HuH-7.5 (cell line): ENCODE data around the gene EFHB.
"Not testable (repeated sequence)": the region's sequence is repeated elsewhere in the genome, so short reads cannot be mapped to it uniquely, and the experiment has no call there.

Experiments used
- DNase-seq: peaks from one replicate; pipeline ENCODE4 v3.0.0; 2011; ENCODE audit warnings: low spot score

Gene EFHB

DNA sequence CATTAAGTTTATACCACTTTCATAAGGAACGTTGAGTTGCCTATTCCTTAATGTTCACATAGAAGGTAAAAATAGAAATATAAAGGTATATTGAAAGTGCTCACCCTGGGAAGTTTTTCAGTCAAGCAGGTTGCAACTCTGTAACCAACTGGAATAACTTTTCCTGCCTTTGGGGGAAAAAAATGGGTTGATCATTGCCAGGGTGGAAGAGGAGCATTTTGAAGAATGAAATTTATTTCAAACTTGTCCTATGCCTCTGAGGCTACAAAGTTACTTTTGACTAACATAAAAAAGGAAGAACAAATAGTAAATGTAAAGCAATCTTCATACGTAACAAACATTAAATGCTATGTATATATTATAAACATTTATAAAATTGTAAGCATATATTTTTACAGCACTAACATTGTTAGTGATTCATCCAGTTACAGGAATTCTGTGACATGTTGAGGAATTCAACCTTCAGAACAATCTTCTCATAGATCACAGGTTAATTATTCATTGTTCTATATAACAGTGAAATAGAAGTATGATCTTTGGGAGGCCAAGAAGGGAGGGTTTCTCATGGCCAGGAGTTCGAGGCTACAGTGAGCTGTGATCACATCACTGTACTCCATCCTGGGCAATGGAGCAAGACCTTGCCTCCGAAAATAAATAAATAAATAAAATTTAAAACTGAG lies 13.5 kb downstream of the EFHB start:
- DNase-seq: no peak

DNA sequence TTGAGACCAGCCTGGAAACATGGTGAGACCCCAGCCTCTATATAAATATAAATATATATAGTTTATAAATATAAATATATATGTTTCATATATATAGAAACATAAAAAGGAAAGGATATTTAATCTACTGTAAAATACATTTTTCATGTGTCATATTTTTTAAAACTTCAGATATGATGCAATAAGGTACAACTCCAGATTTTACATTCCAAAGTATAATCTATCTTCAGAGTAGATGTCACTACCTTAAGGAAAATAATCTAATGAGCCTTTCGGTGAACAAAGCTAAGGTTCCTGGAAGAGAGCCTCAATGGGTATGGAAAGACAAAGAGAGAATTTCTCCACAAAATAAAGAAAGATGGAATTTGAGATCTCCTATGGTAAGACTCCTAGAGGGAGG lies 16.9 kb downstream of the EFHB start:
- DNase-seq: no peak

DNA sequence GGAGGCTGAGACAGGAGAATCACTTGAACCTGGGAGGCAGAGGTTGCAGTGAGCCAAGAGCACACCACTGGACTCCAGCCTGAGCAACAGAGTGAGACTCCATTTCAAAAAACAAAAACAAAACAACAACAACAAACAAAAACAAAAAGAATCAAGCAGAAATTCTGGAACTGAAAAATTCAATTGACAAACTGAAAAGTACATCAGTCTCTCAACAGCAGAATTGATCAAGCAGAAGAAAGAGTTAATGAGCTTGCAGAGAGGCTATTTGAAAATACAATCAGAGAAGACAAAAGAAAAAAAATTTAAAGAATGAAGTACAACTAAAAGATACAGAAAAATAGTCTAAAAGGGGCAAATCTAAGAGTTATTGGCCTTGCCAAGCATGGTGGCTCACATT lies 22.6 kb downstream of the EFHB start:
- no peak for DNase-seq

DNA sequence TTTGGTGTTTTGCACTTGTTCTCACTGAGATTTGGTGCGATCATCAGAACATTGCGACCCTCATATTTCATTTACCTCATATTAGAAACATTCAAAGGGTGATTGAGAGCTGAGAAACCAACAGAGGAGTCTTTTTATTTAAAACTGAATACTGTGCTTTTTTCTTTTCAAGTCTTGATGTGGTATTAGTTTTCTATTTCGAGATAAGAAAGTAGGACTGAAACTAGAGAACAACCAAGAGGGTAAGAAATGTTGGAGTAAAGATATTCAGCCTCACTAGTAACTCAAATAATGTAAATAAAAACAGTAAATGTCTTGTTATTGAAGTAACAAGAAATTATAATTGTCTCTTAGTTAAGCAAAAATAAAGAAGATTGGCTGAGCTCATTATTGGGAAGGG lies 26.5 kb downstream of the EFHB start:
- DNase-seq: no peak

DNA sequence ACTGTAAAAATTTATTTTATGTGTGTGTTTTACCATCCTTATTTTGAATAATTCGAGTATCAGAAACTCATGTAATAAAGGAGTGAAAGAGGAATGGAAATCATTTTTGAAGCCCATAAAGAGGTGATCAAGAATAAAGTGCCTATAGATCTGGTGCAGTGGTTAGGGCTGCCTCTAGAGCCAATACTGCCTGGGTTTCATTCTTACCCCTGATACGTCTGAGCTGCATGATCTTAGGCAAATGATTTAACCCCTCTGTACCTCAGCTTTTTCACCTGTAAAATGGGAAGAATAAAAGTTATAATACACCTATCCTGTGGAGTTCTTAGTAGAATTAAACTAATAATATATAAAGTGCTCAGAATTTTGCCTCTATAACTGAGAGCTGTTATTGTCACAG lies 30.4 kb downstream of the EFHB start:
- DNase-seq: no peak

DNA sequence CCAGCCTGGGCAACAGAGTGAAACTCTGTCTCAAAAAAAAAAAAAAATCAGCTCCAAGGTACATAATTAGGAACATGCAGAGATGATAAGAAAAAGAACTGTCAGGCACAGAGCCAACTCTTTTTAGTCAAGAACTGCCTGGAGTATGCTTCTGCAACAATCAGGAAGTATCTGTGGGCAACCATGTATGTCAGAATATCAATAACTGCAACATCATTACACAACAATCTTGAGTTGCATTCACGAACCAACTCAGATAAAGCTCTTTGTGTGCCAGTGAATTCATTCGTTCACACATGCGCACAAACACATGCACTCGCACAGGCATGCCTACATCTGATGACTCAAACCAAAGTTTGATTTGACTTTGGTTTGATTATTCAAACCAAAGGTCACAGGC lies 32.1 kb downstream of the EFHB start:
- no peak for DNase-seq

DNA sequence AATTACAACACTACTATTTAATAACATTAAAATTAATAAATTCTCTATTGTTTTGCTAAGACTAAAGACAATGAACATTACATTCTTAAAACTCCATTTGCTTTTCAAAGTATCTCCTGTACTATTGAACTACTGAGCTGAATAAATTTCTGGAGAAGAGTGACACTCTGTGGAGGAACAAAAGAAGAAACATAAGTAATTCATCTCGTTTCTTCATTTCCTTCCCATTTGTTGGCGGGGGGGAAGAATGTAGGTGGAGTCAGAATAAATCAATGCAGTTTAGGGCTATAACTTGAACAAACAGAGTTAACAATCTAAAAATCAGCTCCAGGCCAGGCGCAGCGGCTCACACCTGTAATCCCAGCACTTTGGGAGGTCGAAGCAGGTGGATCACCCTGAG lies 32.7 kb downstream of the EFHB start:
- DNase-seq: no peak

DNA sequence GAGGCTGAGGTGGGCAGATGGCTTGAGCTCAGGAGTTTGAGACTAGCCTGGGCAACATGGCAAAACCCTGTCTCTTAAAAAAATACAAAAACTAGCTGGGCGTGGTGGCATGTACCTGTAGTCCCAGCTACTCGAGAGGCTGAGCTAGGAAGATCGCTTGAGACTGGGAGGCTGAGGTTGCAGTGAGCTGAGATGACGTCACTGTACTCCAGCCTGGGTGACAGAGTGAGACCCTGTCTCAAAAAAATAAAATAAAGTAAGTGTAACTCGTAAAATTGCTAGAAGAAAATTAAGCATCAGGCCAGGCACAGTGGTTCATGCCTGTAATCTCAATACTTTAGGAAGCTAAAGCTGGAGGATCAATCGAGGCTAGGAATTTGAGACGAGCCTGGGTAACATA lies 34.2 kb downstream of the EFHB start:
- not testable (repeated sequence) for DNase-seq

DNA sequence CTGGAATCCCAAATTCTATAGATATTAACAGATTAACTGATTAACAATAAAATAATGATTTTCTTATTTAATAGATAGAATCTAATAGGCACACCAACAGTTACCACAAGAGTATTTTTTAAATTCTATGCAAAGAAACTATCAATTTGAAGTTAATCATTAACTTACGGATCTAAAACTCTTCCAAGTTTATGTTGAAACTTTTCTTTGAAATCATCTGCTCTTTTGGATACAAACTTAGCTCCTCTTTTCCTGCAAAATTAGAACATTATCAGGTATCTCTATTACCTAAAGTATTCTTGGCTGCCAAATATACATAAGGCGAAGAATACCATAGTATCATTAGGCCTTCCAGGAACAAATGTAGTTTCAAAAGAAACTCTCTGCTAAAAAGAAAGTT lies 34.8 kb downstream of the EFHB start:
- DNase-seq: no peak

DNA sequence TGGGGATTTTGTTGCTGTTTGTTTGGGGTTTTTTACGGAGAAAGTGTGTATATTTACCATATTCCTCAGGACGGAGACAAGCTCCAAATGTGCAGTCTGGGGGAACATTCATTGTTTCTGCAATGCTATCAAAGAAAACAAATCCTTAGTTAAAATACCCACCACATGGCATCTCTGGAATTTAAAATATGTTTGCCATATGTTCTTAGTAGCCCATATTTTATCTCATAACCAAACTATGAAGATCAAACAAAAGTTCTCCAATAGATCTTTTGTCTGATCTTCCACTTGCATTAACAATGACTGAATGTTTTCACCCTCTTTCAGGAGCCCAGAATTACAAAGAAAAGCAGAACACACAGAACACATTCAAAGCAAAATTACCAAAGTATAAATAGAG lies 35.3 kb downstream of the EFHB start:
- DNase-seq: no peak

DNA sequence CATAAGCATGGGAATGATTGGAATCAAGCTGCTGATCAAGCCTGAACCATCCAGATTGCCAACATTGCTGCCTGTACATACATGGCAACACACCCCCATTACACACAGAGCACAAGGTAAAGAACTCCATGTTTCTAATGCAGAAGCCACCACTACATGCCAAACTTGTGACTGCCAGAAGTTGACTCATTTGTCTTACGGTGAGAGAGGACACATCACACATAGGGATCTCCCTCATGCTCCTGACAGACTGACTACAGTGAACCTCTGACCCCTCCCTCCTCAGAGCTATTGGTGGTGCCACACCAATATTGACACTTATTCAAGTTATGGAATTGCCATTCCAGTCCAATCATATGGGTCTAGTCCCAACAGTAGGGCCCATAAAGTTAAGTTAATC lies 42.3 kb downstream of the EFHB start:
- no peak for DNase-seq

DNA sequence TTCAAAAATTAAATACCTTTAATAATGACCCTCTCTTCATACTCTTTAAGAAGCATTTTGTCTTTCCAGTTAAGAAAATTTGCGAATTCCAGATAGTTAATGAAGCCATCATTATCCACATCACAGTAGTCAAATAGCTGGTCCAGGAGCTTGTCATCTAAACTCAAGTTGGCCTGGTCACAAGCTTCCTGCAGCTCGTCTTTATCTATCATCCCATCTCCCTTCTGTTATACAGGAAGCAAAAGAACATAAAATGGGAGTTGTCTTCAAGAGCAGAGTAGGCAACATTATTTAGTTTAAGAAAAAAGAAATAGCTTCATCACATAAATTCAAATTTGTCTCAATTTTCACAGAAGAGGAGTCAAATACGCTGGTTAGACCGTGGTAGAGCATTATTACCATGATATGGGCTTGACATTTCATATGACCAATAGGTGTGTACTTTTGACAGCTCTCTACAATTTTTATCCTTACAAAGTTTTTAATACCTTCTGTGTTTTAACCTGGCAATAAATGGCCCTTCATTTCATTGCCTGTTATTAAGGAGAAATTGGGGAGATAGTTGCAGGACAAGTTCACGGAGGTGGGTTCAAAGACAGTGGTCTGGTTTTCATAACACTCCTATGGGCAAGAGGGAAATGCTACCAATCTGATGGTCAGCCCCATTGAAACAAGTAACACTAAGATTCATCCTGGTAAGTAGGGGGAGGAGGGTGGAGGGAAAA lies 45.4 kb downstream of the EFHB start:
- DNase-seq: no peak

DNA sequence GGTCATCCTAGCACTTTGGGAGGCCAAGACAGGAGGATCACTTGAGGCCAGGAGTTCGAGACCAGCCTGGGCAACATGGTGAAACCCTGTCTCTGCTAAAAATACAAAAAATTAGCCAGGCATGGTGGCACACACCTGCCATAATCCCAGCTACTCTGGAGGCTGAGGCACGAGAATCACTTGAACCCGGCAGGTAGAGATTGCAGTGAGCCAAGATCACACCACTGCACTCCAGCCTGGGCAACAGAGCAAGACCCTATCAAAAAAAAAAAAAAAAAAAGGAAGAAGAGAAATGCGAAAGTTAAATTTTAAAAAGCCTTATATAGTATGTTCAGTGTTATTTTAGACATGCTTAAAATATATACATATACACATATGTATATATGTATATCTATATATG lies 46.9 kb downstream of the EFHB start:
- DNase-seq: not testable (repeated sequence)

DNA sequence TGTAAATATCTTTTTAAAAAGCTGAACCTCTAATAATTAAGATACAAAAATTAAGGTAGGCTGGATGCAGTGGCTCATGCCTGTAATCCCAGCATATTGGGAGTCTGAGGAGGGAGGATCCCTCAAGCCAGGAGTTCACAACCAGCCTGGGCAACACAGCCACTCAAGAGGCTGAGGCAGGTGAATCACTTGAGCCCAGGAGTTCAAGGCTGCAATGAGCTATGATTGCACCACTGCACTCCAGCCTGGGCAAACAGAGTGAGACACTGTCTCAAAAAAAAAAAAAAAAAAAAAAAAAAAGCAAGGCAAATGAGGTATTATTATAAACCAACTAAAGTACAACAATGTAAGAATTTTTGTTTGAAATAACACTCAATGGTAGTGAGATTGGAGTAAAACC lies 47.6 kb downstream of the EFHB start:
- DNase-seq: no peak

DNA sequence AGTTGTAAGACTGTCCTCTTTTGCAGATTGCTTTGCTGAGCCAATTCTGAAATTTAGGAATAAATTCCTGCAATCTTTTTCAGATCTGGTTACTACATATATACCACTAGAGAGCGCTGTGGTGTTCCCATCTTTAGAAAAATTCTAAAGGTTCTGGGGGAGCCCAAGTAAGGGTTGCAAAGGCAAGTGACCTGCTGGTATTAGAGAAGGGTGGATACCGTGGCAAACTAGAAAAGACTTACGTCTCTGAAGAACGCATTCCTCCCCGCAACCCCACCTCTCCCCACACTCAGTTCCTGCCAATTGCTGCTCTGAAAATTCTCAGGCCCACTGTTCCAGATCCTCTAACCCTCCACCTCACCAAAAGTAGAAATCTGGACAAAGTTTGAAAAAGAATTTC lies 48.5 kb downstream of the EFHB start:
- DNase-seq: peak; percentile 37

DNA sequence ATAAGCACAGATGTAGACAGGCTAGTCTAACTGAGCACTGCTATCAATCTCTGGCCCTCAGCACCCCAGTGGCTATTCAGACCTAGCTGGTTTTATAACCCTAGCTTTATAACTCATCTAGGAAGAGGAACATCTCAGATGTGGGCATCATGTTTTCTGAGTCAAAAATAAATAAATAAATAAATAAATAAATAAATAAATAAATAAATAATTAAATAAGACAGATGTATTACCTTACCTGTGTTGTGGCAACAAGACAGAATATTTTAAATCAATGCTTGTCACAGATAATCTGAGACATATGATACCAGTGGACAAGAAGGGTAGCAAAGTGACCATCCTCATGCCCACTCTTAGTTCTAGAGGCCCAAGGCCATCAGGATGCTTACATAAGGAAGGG lies 52.2 kb downstream of the EFHB start:
- DNase-seq: no peak

DNA sequence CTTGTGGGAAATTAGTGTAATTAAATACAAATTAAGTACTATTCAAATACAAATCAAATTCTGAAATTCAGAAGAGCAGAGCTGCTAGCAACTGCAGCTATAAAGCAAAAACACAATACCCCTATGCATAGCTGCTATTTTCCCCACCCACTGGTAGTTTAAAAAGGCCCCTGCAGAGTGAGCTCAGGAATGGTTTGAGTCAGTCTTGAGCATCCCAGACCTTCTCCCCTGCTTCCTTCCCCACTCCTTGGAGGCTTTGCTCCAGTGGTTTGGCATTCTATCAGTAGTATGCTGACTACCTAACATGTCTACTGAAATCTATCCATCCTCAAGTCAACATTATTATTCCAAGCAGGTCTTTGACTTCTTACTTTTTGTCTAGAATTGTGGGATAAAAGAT lies 53.0 kb downstream of the EFHB start:
- no peak for DNase-seq

DNA sequence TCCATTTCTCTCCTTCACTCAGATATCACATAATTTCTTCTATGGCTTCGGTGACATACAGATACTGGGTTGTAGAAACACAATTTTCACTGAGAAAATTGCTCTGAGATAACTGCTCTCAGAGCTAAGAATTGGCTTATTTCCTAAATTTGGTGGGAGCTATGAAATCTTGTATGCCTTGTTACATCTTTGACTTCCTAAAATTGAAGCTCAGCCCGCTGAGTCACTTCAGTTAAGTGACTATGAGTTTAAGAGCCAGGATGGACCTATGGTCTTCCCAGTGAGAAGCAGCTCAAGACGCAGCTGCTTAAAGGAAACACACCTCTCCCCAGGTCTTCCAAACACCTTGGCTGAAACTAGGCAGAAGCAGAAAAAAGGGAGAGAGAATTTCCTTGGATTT lies 56.4 kb downstream of the EFHB start:
- DNase-seq: no peak

DNA sequence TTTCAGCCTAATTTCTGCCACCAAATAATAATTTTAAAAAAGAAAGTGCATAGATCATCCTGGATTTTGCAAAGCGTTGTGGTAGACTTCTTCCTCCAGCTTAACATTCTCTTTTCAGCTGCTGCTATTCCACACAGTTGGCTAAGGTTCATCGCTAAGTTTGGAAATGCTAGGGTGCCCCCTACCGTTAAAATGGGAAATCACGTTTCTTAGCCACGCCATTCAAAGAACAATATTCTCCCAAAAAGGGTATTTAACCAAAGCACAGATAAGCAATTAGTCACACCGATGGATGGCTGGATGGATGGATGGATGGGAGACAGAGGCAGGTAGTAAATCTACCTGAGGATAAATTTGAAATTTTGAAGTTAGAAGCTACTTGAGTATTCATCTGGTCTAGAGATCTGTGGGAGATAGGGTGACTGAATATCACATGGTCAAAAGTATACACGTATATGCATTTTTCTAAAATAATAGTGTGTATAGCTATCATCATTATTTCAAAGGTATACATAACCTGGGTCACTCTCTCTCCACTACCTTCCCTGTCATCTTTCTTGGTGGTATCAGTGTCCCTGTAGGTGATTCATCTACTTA lies 67.2 kb downstream of the EFHB start:
- peak; percentile 48 for DNase-seq

DNA sequence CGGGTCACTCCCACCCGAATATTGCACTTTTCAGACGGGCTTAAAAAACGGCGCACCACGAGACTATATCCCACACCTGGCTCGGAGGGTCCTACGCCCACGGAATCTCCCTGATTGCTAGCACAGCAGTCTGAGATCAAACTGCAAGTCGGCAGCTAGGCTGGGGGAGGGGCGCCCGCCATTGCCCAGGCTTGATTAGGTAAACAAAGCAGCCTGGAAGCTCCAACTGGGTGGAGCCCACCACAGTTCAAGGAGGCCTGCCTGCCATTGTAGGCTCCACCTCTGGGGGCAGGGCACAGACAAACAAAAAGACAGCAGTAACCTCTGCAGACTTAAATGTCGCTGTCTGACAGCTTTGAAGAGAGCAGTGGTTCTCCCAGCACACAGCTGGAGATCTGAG lies 78.7 kb downstream of the EFHB start:
- DNase-seq: not testable (repeated sequence)

DNA sequence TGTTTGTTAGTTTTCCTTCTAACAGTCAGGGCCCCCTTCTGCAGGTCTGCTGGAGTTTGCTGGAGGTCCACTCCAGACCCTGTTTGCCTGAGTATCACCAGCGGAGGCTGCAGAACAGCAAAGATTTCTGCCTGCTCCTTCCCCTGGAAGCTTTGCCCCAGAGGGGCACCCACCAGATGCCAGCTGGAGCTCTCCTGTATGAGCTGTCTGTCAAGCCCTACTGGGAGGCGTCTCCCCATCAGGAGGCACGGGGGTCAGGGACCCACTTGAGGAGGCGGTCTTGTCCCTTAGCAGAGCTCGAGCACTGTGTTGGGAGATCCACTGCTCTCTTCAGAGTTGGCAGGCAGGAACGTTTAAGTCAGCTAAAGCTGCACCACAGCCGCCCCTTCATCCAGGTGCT lies 87.4 kb downstream of the EFHB start:
- DNase-seq: not testable (repeated sequence)
